Fibroblast of pulmonary artery (primary cell): ENCODE data around the gene SYNGR4.
"Not testable (repeated sequence)": the region's sequence is repeated elsewhere in the genome, so short reads cannot be mapped to it uniquely, and the experiment has no call there.

Experiments used
- DNase-seq: peaks from one replicate; pipeline ENCODE4 v3.0.0-alpha.2; 2010; ENCODE audit warnings: low read depth
- H3K4me3 ChIP-seq: replicated peaks from 2 replicates; pipeline ENCODE4 v1.5.1; 2011; ENCODE audit warnings: low read depth, mild to moderate bottlenecking, control low read depth, low read length, moderate library complexity
- TF ChIP-seq, protein P1 (sequence below): IDR thresholded peaks from 2 replicates; pipeline ENCODE4 v1.5.1; 2011; ENCODE audit warnings: mild to moderate bottlenecking, control low read depth, low read length, inconsistent platforms; ENCODE audit errors: missing control alignments

SYNGR4 gene

DNA sequence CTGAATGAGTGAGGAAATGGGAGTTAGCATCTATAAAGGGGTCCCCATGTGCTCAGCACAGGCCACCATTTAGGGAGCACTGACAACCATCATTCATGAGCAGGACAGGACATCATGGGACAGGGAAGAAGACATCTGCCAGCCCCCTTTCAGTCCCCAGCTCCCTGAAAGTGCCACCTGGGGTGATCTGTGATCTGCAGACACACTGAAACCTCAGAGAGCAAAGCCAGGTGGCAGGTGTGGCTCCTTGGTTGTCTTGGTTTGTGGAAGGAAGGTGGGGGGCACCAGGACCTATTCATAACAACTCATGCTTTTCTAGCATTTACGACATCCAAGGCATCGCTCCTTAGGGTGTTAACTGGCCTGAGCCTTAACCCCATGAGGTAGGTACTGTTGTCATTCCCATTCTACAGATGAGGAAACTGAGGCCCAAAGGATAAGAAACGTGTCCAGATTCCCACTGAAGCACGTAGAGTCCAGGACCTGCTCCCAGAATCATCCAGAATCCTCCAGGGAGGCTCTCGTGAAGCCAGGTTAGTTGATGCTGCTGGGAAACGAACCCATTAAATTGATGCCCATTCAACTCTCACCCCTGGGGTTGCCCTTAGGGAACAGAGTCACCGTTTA, 21.4 kb downstream of the SYNGR4 start:
- DNase-seq: no peak
- H3K4me3 ChIP-seq: no peak overlapping the region
- TF ChIP-seq, protein P1, sequence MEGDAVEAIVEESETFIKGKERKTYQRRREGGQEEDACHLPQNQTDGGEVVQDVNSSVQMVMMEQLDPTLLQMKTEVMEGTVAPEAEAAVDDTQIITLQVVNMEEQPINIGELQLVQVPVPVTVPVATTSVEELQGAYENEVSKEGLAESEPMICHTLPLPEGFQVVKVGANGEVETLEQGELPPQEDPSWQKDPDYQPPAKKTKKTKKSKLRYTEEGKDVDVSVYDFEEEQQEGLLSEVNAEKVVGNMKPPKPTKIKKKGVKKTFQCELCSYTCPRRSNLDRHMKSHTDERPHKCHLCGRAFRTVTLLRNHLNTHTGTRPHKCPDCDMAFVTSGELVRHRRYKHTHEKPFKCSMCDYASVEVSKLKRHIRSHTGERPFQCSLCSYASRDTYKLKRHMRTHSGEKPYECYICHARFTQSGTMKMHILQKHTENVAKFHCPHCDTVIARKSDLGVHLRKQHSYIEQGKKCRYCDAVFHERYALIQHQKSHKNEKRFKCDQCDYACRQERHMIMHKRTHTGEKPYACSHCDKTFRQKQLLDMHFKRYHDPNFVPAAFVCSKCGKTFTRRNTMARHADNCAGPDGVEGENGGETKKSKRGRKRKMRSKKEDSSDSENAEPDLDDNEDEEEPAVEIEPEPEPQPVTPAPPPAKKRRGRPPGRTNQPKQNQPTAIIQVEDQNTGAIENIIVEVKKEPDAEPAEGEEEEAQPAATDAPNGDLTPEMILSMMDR: no peak

DNA sequence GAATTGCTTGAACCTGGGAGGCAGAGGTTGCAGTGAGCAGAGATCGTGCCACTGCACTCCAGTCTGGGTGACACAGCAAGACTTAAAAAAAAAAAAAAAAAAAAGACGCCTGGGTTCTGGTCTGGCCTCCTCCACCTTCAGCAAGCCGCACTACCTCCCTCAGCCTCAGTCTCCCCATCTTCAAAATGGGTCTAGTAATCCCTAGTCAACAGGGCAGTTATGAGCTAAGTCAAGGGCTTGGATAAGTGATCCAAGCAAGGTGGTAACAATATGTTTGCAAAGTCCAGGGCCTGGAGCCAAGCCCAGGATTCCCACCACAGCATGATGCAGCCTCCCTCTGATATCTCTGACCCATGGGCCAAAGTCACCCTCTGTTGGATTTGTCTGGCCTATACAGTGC, 22.8 kb downstream of the SYNGR4 start:
- DNase-seq: no peak
- TF ChIP-seq, protein P1: no peak
- H3K4me3 ChIP-seq: no peak overlapping the region

DNA sequence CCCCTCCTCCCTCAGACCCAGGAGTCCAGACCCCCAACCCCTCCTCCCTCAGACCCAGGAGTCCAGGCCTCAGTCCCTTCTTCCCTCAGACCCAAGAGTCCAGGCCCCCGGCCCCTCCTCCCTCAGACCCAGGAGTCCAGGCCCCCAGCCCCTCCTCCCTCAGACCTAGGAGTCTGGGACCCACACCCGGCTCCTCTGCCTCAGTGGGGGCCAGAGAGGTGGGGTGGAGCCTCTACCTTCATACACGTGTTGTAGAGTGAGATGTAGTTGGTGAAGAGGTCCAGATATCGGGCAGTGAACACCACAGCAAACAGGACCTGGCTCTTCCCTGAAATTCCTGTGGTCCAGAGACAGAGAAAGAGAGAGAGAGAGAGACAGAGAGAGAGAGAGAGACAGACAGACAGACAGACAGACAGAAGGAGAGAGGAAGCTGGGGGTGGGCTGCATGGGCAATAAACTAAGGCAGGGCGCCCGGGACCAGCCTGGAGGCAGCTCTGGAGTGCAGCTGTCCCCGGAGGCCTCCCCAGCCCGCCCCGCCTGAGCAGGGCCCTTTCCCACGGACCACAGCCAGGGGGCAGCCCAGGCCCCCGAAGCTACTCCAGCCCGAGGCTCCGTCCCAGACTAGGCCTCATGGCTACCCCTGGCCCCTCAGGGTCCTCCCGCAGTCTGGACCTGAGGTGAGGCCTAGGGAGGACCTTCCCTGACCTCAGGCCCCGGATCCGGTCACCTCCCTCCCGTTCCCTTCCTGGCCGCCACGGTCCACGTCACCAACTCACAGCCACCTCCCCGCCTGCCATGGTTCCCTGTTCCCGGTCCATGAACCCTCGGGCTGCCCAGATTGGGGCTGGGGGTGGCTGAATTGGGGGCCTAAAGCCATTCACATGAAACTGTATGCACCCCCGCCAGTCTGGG, 26.3 kb downstream of the SYNGR4 start:
- TF ChIP-seq, protein P1: peak; percentile 64
- DNase-seq: peak; percentile 58

DNA sequence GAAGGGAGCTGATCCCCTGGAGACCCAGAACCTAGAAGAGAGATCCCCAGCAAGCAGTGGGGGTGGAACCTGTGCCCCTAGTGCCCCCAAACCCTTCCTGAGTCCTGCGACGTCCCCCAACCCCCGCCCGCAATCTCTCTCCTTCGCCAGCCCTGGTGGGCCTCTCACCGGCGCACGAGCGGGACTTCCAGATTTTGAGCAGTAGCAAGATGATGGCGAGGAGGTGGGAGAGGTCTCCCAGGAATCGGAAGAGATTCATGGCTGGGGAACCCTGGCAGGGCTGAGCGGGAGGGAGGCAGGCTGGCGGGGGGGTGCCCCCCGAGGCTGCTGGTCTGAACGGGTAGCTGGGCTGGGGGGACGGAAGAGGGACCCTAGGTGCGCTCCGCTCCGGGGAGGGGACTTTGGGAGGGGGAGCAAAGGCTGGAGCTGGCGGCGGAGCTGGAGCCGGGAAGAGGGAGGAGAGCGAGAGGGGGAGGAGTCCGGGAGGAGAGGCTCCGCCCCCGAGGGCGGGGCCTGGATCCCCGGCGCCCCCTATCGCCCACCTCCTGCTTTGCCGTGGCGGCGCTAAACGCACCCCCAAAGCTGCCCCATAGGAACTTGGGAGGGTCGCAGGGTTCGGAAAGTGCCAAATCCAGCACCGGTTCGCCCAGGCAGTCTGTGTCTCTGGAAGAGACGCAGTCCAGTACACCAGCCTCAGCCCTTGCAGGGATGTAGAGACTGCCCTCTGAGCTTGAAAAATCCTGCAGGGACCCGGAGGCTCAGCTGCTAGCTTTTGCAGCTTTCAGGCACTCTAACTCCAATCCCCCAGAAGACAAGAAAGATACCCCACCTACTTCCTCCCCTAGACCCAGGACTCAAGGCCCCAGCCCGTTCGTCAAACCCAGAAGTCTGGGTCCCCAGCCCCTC, 27.2 kb downstream of the SYNGR4 start, which contains the start of gene KDELR1:
Gene KDELR1, minus strand, starts transcription at position 452 of the 906 bp plus-strand sequence. Its CDS starts 193 bp downstream, at position 259.
- peak; percentile 75 for DNase-seq
- TF ChIP-seq, protein P1: peak; percentile 90
- peak within 1 kb of the TSS; percentile 97 for H3K4me3 ChIP-seq

More for the DNA sequence above, 26.3 kb downstream of the SYNGR4 start:
- peak overlapping the region; percentile 97 for H3K4me3 ChIP-seq

DNA sequence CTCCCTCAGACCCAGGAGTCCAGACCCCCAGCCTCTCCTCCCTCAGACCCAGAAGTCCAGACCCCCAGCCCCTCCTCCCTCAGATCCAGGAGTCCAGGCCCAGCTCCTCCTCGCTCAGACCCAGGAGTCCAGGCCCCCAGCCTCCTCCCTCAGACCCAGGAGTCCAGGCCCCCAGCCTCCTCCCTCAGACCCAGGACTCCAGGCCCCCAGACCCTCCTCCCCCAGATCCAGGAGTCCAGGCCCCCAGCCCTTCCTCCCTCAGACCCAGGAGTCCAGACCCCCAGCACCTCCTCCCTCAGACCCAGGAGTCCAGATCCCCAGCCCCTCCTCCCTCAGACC, 27.8 kb downstream of the SYNGR4 start:
- not testable (repeated sequence) for H3K4me3 ChIP-seq, DNase-seq

DNA sequence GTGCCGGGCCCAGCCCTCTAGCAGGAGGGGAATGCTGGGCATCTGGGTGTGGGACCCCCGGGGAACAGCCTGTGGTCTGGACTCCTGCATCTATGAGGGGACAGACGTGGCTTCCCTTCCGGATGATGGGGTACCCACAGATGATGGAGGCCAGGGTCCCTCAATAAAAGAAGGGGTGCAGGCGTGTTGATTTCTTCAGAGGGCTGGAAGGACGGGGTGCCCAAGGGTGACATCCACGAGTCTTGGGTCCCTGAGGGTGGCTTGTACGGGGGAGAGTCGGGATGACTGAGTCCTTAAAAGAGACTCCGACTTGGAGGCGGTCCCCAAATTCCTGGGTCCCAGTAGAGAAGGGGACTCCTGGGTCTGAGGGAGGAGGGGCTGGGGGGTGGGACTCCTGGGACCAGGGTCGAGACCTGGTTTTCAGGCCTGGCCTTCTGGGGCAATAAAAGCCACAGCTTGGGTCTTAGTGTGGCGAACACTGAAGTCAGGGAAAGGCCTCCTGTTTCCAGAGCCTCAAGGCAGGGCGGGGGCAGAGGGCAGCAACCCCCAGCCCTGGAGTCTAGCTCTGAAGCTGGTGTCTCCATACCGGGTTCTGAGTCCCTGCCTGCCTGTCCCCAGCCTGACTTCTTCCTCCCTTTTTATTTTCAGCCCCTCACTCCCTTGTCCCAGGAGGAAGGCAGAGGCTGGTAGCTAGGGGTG, 28.8 kb downstream of the SYNGR4 start:
- TF ChIP-seq, protein P1: no peak
- H3K4me3 ChIP-seq: no peak overlapping the region

More for the DNA sequence above, 28.8 kb downstream of the SYNGR4 start:
- no peak for DNase-seq
